ENCODE measurements around the gene FOXL2. TPM values are rescaled to one million over a fixed set of nuclear protein-coding genes. Genes with fewer than 3 reads are reported as not detected.

The FOXL2 gene
- total and polyA plus RNA-seq, 4 donors: 0.14 TPM; not detected in 3

DNA sequence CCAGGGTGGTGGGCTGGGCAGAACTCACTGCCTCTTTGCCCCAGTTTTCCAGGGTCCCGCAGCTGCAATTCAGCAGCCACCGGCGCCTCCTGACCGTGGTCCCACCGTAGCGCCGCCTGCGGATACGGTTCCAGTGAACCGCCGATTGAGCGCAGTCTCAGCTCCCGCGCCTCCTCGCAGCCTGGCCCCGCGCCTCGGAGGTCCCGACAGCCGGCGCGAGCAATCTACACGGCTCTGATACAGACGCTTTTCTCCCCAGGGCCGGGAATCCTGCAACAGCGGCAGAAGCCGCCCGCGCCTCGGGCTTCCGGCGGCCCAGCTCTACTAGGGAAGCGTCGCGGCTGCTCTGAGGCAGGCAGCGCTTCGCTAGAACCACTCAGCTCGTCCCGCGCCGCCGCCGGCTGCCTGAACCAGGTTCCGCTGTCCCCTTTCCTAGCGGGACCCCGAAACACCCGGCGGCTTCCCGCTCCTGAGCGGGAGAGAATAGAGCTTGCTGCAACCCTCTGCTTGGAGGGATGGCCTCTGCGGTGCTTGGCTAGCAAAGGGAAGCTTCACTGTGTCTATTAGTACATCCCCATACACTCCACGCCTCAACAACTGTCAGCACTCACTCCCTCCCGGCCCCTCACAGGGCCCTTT, 3.2 kb upstream of the FOXL2 start:
- H3K36me3 ChIP-seq (ENCODE audit: control insufficient read depth in 4 of 4, insufficient read depth in 4 of 4, low read length in 4 of 4): no peaks in the 10 kb centered on the region
- no peak overlapping the region for H3K9ac ChIP-seq (ENCODE audit: insufficient read depth in 1 of 2, low read length in 2 of 2)

DNA sequence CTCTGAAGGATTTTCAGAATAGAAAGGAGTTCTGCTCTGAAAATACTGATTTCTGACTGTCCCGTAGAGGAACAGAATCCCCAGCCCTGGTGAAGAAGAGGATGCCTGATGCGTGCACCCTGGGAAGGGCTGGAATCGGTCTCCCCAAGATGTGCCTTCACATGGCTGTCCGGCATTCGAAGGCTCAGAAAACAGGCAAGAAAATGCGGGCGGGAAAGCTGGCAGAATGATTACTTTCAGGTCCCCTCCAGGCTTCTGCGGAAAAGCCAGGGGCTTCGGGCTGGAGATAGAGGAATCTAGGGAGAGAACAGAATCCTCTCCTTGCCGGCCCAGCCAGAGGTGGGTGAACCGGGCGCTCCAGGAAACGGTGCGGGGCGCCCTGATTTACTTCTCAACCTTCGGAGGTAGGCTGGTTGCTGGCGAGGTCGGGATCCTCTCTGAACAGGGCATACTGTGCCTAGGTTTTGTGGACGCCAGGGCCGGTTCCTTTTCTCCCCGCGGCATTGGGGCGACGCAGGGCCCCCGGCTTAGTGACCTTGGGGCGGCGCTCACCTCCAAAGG, 2.6 kb upstream of the FOXL2 start:
- 3 to 6% methylated on average over 26 to 27 of the region's 27 CpGs for WGBS, 2 donors
- Histone ChIP-seq H3K36me3 (ENCODE audit: control insufficient read depth in 4 of 4, insufficient read depth in 4 of 4, low read length in 4 of 4) (no peaks in the 10 kb centered on the region), H3K9me3 (ENCODE audit: control insufficient read depth in 4 of 4, insufficient read depth in 3 of 4, low read length in 3 of 4) (peaks cover 0 to 2% (median 0%) of the 10 kb centered on the region in 4 donors), H3K9ac (ENCODE audit: insufficient read depth in 1 of 2, low read length in 2 of 2) (no peak overlapping the region), H3K4me1 (ENCODE audit: control insufficient read depth in 5 of 5, insufficient read depth in 5 of 5, low read length in 5 of 5) (peaks cover 0 to 32% (median 13%) of the 10 kb centered on the region in 5 donors), H3K27ac (ENCODE audit: low read depth in 1 of 2, low read length in 1 of 2) (no peak overlapping the region), H3K4me3 (no peak overlapping the region), H3K27me3 (ENCODE audit: control insufficient read depth in 3 of 3, insufficient read depth in 3 of 3, low read length in 2 of 3) (peaks cover 0 to 87% (median 67%) of the 10 kb centered on the region in 3 donors)
- DNase-seq (no peak), ATAC-seq (ENCODE audit: insufficient read depth, low FRiP score) (no peak)
- TF ChIP-seq, protein P1, sequence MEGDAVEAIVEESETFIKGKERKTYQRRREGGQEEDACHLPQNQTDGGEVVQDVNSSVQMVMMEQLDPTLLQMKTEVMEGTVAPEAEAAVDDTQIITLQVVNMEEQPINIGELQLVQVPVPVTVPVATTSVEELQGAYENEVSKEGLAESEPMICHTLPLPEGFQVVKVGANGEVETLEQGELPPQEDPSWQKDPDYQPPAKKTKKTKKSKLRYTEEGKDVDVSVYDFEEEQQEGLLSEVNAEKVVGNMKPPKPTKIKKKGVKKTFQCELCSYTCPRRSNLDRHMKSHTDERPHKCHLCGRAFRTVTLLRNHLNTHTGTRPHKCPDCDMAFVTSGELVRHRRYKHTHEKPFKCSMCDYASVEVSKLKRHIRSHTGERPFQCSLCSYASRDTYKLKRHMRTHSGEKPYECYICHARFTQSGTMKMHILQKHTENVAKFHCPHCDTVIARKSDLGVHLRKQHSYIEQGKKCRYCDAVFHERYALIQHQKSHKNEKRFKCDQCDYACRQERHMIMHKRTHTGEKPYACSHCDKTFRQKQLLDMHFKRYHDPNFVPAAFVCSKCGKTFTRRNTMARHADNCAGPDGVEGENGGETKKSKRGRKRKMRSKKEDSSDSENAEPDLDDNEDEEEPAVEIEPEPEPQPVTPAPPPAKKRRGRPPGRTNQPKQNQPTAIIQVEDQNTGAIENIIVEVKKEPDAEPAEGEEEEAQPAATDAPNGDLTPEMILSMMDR (IDR thresholded peaks at IDR 0.05; ENCODE audit: control extremely low read depth, extremely low read depth): no peak

More for the DNA sequence above, 3.2 kb upstream of the FOXL2 start:
- ATAC-seq (ENCODE audit: insufficient read depth, low FRiP score) (peak; percentile 15), DNase-seq (peak; percentile 59)
- TF ChIP-seq, protein P1 (IDR thresholded peaks at IDR 0.05; ENCODE audit: control extremely low read depth, extremely low read depth): no peak
- peaks cover 0 to 29% (median 13%) of the 10 kb centered on the region in 5 donors for H3K4me1 ChIP-seq (ENCODE audit: control insufficient read depth in 5 of 5, insufficient read depth in 5 of 5, low read length in 5 of 5)
- peaks cover 0 to 2% (median 0%) of the 10 kb centered on the region in 4 donors for H3K9me3 ChIP-seq (ENCODE audit: control insufficient read depth in 4 of 4, insufficient read depth in 3 of 4, low read length in 3 of 4)
- no peak overlapping the region for H3K4me3 ChIP-seq
- H3K27ac ChIP-seq (ENCODE audit: low read depth in 1 of 2, low read length in 1 of 2): no peak overlapping the region
- H3K27me3 ChIP-seq (ENCODE audit: control insufficient read depth in 3 of 3, insufficient read depth in 3 of 3, low read length in 2 of 3): peaks cover 0 to 87% (median 68%) of the 10 kb centered on the region in 3 donors
- 1 to 3% methylated on average over 49 to 53 of the region's 53 CpGs for WGBS, 2 donors

DNA sequence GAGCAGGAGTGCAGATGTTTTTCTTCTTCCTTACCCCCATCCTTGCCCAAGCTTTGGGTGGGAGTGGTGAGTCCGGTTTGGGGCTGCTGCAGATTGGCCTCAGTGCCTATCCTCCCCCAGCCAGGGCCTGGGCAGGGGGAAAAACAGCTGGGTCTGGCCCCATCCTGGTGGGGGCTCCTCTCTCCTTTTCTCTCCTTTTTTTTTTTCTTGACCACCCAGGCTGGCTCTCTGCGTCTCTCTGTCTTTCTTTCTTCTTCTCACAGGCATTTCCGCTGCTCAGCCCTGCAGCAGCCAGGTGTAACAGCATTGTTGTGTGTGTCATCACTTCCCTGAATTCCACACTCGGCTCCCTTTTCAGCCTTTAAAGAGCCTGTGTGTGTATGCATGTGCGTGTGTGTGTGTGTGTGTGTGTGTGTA, 2.1 kb upstream of the FOXL2 start:
- Histone ChIP-seq H3K4me3 (no peak overlapping the region), H3K4me1 (ENCODE audit: control insufficient read depth in 5 of 5, insufficient read depth in 5 of 5, low read length in 5 of 5) (peaks cover 0 to 32% (median 13%) of the 10 kb centered on the region in 5 donors), H3K27ac (ENCODE audit: low read depth in 1 of 2, low read length in 1 of 2) (no peak overlapping the region), H3K27me3 (ENCODE audit: control insufficient read depth in 3 of 3, insufficient read depth in 3 of 3, low read length in 2 of 3) (peaks cover 0 to 87% (median 71%) of the 10 kb centered on the region in 3 donors), H3K36me3 (ENCODE audit: control insufficient read depth in 4 of 4, insufficient read depth in 4 of 4, low read length in 4 of 4) (no peaks in the 10 kb centered on the region), H3K9me3 (ENCODE audit: control insufficient read depth in 4 of 4, insufficient read depth in 3 of 4, low read length in 3 of 4) (peaks cover 0 to 2% (median 0%) of the 10 kb centered on the region in 4 donors), H3K9ac (ENCODE audit: insufficient read depth in 1 of 2, low read length in 2 of 2) (no peak overlapping the region)
- 32 to 36% methylated on average over 5 of the region's 5 CpGs for WGBS, 2 donors
- ATAC-seq (ENCODE audit: insufficient read depth, low FRiP score) (no peak), DNase-seq (no peak)
- TF ChIP-seq, protein P1 (IDR thresholded peaks at IDR 0.05; ENCODE audit: control extremely low read depth, extremely low read depth): no peak

Measured in lung (tissue), 12 donors.